PC-9 (cell line): ENCODE data around the gene OR2S2.

Experiments used
- EZH2 ChIP-seq: fragments of 200-600 bp; sonication (generic); IDR thresholded peaks from 2 replicates; pipeline ENCODE4 v1.8.0; 2017; ENCODE audit warnings: antibody characterized with exemption, low read depth
- TF ChIP-seq, protein P1 (sequence below): fragments of 200-600 bp; sonication (generic); conservative IDR thresholded peaks from 2 replicates; pipeline ENCODE4 v1.6.1; 2017; ENCODE audit warnings: mixed run types, antibody characterized with exemption, mild to moderate bottlenecking, moderate library complexity

GRCh38 chr9:35910613-35911359 lies 47.2 kb downstream of the OR2S2 start:
- TF ChIP-seq, protein P1, sequence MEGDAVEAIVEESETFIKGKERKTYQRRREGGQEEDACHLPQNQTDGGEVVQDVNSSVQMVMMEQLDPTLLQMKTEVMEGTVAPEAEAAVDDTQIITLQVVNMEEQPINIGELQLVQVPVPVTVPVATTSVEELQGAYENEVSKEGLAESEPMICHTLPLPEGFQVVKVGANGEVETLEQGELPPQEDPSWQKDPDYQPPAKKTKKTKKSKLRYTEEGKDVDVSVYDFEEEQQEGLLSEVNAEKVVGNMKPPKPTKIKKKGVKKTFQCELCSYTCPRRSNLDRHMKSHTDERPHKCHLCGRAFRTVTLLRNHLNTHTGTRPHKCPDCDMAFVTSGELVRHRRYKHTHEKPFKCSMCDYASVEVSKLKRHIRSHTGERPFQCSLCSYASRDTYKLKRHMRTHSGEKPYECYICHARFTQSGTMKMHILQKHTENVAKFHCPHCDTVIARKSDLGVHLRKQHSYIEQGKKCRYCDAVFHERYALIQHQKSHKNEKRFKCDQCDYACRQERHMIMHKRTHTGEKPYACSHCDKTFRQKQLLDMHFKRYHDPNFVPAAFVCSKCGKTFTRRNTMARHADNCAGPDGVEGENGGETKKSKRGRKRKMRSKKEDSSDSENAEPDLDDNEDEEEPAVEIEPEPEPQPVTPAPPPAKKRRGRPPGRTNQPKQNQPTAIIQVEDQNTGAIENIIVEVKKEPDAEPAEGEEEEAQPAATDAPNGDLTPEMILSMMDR = peak; percentile 67
- no peak for TF ChIP-seq EZH2
